WERI-Rb-1 (cell line): Measurements from ENCODE around the gene SLC24A4.
"Not testable (repeated sequence)": the region's sequence is repeated elsewhere in the genome, so short reads cannot be mapped to it uniquely, and the experiment has no call there.

Experiments
- DNase-seq: peaks from one replicate; pipeline ENCODE4 v3.0.0-alpha.2; 2020
- H3K27ac ChIP-seq: fragments of 250-450 bp; sonication (Bioruptor Pico); 2 replicates; pipeline ENCODE4 v1.5.1; 2020; ENCODE audit warnings: mild to moderate bottlenecking, moderate library complexity
- H3K27me3 ChIP-seq: fragments of 250-450 bp; sonication (Bioruptor Pico); 2 replicates; pipeline ENCODE4 v1.5.1; 2021; ENCODE audit warnings: mild to moderate bottlenecking, low read depth, moderate library complexity; ENCODE audit not compliant: insufficient read depth, severe bottlenecking
- H3K36me3 ChIP-seq: fragments of 250-450 bp; sonication (Bioruptor Pico); 2 replicates; pipeline ENCODE4 v1.5.1; 2020; ENCODE audit warnings: mild to moderate bottlenecking, moderate library complexity
- H3K4me3 ChIP-seq: 2 replicates; pipeline ENCODE4 v1.5.1; 2011; ENCODE audit warnings: low read depth, mild to moderate bottlenecking, control low read depth, low read length
- H3K9me3 ChIP-seq: fragments of 250-450 bp; sonication (Bioruptor Pico); 2 replicates; pipeline ENCODE4 v1.5.1; 2021; ENCODE audit warnings: mild to moderate bottlenecking, moderate library complexity; ENCODE audit not compliant: severe bottlenecking
- TF ChIP-seq, protein P1 (sequence below): IDR thresholded peaks from 2 replicates; pipeline ENCODE4 v1.5.1; 2011; ENCODE audit warnings: low read depth, mild to moderate bottlenecking, control low read depth, inconsistent platforms, low read length

The SLC24A4 gene

DNA sequence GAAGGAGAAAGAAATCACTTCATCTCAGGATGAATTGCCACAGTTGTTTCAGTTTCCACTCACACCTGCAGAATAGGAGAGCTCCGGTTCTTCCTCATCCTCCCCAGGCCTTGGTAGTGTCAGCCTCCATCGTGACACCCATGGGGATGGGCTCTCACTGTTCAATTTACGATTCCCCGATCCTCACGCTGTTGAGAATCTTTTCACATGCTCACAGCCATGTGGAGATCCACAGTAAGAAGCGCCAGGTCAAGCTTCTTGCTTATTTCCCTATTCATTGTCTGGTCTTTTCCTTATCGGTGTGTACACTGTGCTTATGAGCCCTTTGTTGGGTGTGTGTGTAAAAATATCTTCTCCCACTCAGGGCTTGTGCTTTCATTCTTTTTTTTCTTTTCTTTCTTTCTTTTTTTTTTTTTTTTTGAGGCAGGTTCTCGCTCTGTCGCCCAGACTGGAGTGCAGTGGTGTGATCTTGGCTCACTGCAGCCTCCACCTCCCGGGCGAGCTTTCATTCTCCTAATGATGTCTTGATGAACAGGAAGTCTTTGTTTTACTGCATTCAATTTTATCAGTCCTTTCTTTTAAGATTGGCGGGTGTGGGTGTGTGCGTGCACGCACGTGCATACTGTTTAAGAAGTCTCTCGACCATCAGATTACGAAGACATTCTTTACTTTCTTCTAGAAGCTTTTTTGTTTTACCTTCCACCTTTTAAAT lies 212.1 kb downstream of the SLC24A4 start:
- no peak overlapping the region for H3K4me3 ChIP-seq
- H3K27me3 ChIP-seq, result no peaks in the 10 kb centered on the region
- no peaks in the 10 kb centered on the region for H3K9me3 ChIP-seq
- TF ChIP-seq, protein P1, sequence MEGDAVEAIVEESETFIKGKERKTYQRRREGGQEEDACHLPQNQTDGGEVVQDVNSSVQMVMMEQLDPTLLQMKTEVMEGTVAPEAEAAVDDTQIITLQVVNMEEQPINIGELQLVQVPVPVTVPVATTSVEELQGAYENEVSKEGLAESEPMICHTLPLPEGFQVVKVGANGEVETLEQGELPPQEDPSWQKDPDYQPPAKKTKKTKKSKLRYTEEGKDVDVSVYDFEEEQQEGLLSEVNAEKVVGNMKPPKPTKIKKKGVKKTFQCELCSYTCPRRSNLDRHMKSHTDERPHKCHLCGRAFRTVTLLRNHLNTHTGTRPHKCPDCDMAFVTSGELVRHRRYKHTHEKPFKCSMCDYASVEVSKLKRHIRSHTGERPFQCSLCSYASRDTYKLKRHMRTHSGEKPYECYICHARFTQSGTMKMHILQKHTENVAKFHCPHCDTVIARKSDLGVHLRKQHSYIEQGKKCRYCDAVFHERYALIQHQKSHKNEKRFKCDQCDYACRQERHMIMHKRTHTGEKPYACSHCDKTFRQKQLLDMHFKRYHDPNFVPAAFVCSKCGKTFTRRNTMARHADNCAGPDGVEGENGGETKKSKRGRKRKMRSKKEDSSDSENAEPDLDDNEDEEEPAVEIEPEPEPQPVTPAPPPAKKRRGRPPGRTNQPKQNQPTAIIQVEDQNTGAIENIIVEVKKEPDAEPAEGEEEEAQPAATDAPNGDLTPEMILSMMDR, result no peak
- H3K36me3 ChIP-seq, result no peaks in the 10 kb centered on the region
- no peak for DNase-seq
- H3K27ac ChIP-seq, result no peak overlapping the region

DNA sequence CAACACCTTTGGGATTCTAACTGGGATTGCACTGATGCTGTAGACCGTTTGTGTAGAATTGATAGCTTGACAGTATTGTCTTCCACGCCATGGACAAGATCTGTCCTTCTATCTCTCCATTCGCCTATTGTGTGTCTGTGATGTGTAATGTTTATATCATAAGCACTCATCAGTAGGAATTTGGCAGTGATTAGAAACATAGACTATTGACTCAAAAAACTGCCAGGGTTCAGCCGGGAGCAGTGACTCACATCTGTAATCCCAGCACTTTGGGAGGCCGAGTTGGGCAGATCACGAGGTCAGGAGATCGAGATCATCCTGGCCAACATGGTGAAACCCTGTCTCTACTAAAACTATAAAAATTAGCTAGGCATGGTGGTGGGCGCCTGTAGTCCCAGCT lies 213.3 kb downstream of the SLC24A4 start:
- DNase-seq, H3K9me3 ChIP-seq, H3K36me3 ChIP-seq, H3K27me3 ChIP-seq, H3K4me3 ChIP-seq, H3K27ac ChIP-seq: not testable (repeated sequence)

DNA sequence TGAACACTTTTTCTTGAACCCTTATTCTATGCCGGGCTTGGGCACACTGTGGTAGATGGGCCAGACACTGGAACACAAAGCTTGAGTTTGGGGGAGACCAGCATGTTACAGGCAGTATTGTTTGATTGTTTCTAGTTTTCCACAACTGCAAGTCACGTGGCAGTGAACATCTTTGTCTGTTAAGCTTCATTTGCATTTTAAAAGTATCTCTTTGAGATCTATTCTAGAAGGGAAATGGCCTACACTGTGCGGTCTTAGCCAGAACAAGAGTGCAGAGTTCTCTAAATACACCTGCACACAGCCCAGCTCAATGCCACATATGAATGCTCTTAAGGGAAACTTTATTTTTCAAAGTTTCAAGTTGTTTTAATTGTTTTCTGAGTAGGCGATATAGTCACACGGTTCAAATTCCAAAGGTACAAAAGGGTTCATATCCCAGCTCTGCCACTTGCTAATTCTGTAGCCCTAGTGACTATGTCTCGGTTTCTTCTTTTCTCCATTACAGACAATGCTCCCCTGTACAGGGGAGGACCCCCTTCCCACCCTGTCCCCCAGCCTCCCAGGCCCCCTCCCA lies 215.5 kb downstream of the SLC24A4 start:
- Histone ChIP-seq H3K27ac (no peak overlapping the region), H3K36me3 (no peaks in the 10 kb centered on the region), H3K27me3 (no peaks in the 10 kb centered on the region), H3K4me3 (no peak overlapping the region), H3K9me3 (no peaks in the 10 kb centered on the region)
- TF ChIP-seq, protein P1, result no peak
- no peak for DNase-seq

DNA sequence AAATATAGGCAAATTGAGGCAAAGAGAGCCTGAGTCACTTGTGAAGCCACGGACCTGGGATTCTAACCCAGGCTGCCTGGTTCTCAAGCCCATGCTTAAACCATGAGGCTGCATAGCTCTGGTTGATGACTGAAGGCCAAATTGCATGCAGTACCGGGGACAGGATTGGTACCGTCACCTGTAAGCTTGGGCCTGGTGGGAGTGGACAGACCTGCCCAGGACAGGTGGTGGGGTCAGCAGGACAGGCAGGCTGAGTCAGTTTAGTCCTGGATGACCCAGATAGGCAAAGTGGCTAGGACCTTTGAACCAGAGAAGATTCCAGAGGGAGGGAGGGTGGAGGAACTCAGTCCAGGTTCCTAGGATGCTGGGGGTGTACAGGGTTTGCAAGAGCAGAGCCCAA lies 216.5 kb downstream of the SLC24A4 start:
- no peak for DNase-seq
- no peak overlapping the region for H3K27ac ChIP-seq
- TF ChIP-seq, protein P1, result no peak
- H3K9me3 ChIP-seq, result no peaks in the 10 kb centered on the region
- H3K4me3 ChIP-seq, result no peak overlapping the region
- H3K27me3 ChIP-seq, result no peaks in the 10 kb centered on the region
- no peaks in the 10 kb centered on the region for H3K36me3 ChIP-seq

DNA sequence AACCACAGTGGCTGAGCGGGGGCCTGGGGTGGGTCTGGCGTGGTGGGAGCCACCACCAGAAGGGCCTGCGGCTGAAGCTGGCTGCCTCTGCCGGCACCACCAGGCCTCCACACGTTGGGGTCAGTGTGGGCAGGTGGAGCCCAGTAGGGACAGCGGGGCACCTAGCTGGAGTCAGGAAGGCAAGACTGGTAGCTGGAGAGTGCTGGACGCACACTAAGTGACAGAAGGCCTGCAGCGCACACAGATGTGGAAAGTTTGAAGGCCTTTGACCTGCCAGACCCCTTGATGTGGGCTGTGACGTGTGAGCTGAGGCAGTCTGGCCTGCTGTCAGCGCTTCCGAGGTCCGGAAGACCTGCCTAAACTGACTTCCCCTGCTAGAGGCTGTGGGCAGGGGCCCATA lies 216.9 kb downstream of the SLC24A4 start:
- no peak overlapping the region for H3K4me3 ChIP-seq

DNA sequence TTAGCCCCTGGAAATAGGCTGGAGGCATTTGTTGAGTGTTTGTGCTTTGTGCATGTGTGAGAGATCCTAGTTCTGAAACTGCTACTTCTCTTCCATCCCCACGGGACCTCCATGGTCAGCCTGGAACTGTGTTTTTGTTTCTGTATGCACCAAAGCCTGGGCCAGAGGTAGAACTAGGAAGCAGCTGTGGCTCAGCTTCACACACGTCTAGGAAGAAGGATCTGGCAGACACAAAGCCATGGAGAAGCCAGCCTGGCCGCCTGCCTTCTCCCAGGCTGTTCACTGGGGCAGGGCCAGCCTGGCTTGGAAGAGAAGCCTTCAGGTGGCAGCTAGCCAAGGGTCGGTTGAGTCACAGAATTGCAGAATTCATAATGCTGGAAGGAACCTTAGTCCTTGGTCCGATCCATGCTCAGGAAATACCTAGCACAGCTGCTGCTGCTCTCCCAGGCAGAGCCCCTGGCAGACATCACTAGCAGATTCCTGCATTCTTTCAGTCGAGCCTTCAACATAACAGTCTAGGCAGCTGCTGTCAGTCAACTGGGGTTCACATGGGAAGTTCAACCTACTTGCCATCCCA lies 217.6 kb downstream of the SLC24A4 start:
- Histone ChIP-seq H3K4me3 (no peak overlapping the region), H3K36me3 (no peaks in the 10 kb centered on the region), H3K27me3 (no peaks in the 10 kb centered on the region), H3K9me3 (no peaks in the 10 kb centered on the region), H3K27ac (no peak overlapping the region)
- no peak for DNase-seq
- TF ChIP-seq, protein P1, result no peak

More for the DNA sequence above, 216.9 kb downstream of the SLC24A4 start:
- TF ChIP-seq, protein P1, result no peak
- DNase-seq, result no peak
- H3K36me3 ChIP-seq, result no peaks in the 10 kb centered on the region
- no peaks in the 10 kb centered on the region for H3K27me3 ChIP-seq
- no peak overlapping the region for H3K27ac ChIP-seq
- H3K9me3 ChIP-seq, result no peaks in the 10 kb centered on the region
